ENCODE results near the gene SATB2.

Gene SATB2

GRCh38 chr2:199310771-199311585 lies 146.8 kb downstream of the SATB2 start:
- no peak for DNase-seq (ENCODE audit: low read depth)
- no peak for TF ChIP-seq CTCF (conservative IDR thresholded peaks at IDR 0.05; ENCODE audit: low read length)
- H3K4me3 ChIP-seq (ENCODE audit: low read length): no peak overlapping the region

GRCh38 chr2:199309973-199310372 lies 147.8 kb downstream of the SATB2 start:
- TF ChIP-seq CTCF (conservative IDR thresholded peaks at IDR 0.05; ENCODE audit: low read length): no peak
- no peak overlapping the region for H3K4me3 ChIP-seq (ENCODE audit: low read length)
- DNase-seq (ENCODE audit: low read depth): no peak

GRCh38 chr2:199309411-199309810 lies 148.3 kb downstream of the SATB2 start:
- no peak for TF ChIP-seq CTCF (conservative IDR thresholded peaks at IDR 0.05; ENCODE audit: low read length)
- H3K4me3 ChIP-seq (ENCODE audit: low read length): no peak overlapping the region
- no peak for DNase-seq (ENCODE audit: low read depth)

- TF ChIP-seq CTCF (conservative IDR thresholded peaks at IDR 0.05; ENCODE audit: low read length): no peak
- no peak overlapping the region for H3K4me3 ChIP-seq (ENCODE audit: low read length)
These were observed 149.2 kb downstream of the SATB2 start for GRCh38 chr2:199308567-199308966.

GRCh38 chr2:199307461-199307860 lies 150.3 kb downstream of the SATB2 start:
- DNase-seq (ENCODE audit: low read depth): no peak
- TF ChIP-seq CTCF (conservative IDR thresholded peaks at IDR 0.05; ENCODE audit: low read length): no peak
- no peak overlapping the region for H3K4me3 ChIP-seq (ENCODE audit: low read length)

More at GRCh38 chr2:199308567-199308966, 149.2 kb downstream of the SATB2 start:
- DNase-seq (ENCODE audit: low read depth): no peak

GRCh38 chr2:199306116-199306515 lies 151.6 kb downstream of the SATB2 start:
- DNase-seq (ENCODE audit: low read depth): no peak

More at GRCh38 chr2:199306116-199306515, 151.6 kb downstream of the SATB2 start:
- H3K4me3 ChIP-seq (ENCODE audit: low read length): no peak overlapping the region
- TF ChIP-seq CTCF (conservative IDR thresholded peaks at IDR 0.05; ENCODE audit: low read length): no peak

Data from AG10803 (cell line).